CD14-positive monocyte (primary cell): ENCODE results near the gene MDK. TPM values are rescaled to one million over a fixed set of nuclear protein-coding genes. Genes with fewer than 3 reads are reported as not detected.
A peak's percentile ranks its signal among the peaks of the same experiment; 100 is the strongest.

ENCODE experiments used
- DNase-seq, 3 donors: peaks; one replicate each; pipeline ENCODE4 v3.0.0-alpha.2; 2011 to 2022
- H2AFZ ChIP-seq: 2 replicates; pipeline ENCODE4 v1.6.0; 2012; ENCODE audit warnings: mild to moderate bottlenecking, low read depth, low read length, inconsistent platforms; ENCODE audit not compliant: insufficient read depth, poor library complexity, severe bottlenecking
- H3K27ac ChIP-seq, 2 donors: 1 replicate in 1 of 2; 2 replicates in 1 of 2; pipeline ENCODE4 v1.5.1; 2012 to 2013; ENCODE audit warnings: low read length in 2 of 2, control low read depth in 1 of 2, inconsistent platforms in 1 of 2, low read depth in 1 of 2, mild to moderate bottlenecking in 1 of 2
- H3K27me3 ChIP-seq, 2 donors: one replicate each; pipeline versions ENCODE4 v1.6.0 to v1.6.1; 2011 to 2013; ENCODE audit warnings: low read length in 2 of 2; ENCODE audit not compliant: control insufficient read depth in 2 of 2, insufficient read depth in 2 of 2
- H3K36me3 ChIP-seq, 2 donors: replicated peaks in 1 of 2; 1 replicate in 1 of 2; 2 replicates in 1 of 2; pipeline versions ENCODE4 v1.5.1 to v1.6.1; 2012 to 2013; ENCODE audit warnings: low read length in 2 of 2, control low read depth in 1 of 2, inconsistent platforms in 1 of 2, mild to moderate bottlenecking in 1 of 2; ENCODE audit not compliant: insufficient read depth in 2 of 2, control insufficient read depth in 1 of 2
- H3K4me1 ChIP-seq, 2 donors: 1 replicate in 1 of 2; 2 replicates in 1 of 2; pipeline versions ENCODE4 v1.5.1 to v1.6.1; 2012 to 2013; ENCODE audit warnings: low read length in 2 of 2, control low read depth in 1 of 2, inconsistent platforms in 1 of 2, mild to moderate bottlenecking in 1 of 2, moderate library complexity in 1 of 2; ENCODE audit not compliant: insufficient read depth in 2 of 2, control insufficient read depth in 1 of 2
- H3K4me2 ChIP-seq: replicated peaks from 2 replicates; pipeline ENCODE3; 2012; ENCODE audit warnings: low read length, moderate library complexity, mild to moderate bottlenecking; ENCODE audit not compliant: poor library complexity, severe bottlenecking; ENCODE audit errors: extremely low read depth
- H3K4me3 ChIP-seq, 3 experiments: fragments of 200-600 bp in 1 of 3; sonication (generic) in 1 of 3; replicated peaks in 1 of 3; 1 replicate in 2 of 3; 2 replicates in 1 of 3; pipeline ENCODE4 v1.5.1; 2011 to 2013; ENCODE audit warnings: low read length in 3 of 3, mild to moderate bottlenecking in 3 of 3, control low read depth in 2 of 3, low read depth in 2 of 3, inconsistent platforms in 1 of 3, moderate library complexity in 1 of 3
- H3K79me2 ChIP-seq: 2 replicates; pipeline ENCODE4 v1.6.0; 2012; ENCODE audit warnings: mild to moderate bottlenecking, control low read depth, inconsistent platforms, low read length, moderate library complexity; ENCODE audit not compliant: insufficient read depth
- H3K9ac ChIP-seq: 2 replicates; pipeline ENCODE4 v1.6.0; 2017; ENCODE audit warnings: low read length, mild to moderate bottlenecking; ENCODE audit not compliant: insufficient read depth, poor library complexity, severe bottlenecking
- H3K9me3 ChIP-seq, 2 donors: replicated peaks in 1 of 2; 1 replicate in 1 of 2; 2 replicates in 1 of 2; pipeline versions ENCODE4 v1.5.1 to v1.6.1; 2012 to 2013; ENCODE audit warnings: low read length in 2 of 2, control low read depth in 1 of 2; ENCODE audit not compliant: control insufficient read depth in 1 of 2, insufficient read depth in 1 of 2
- H4K20me1 ChIP-seq: 2 replicates; pipeline ENCODE4 v1.6.0; 2012; ENCODE audit warnings: mild to moderate bottlenecking, low read length, control low read depth, moderate library complexity; ENCODE audit not compliant: insufficient read depth
- H3K27ac Mint-ChIP-seq, 7 donors: one replicate each; pipeline ENCODE4 v1.8.0; 2020; ENCODE audit warnings: mild to moderate bottlenecking in 7 of 7, mixed read lengths in 7 of 7, moderate library complexity in 6 of 7, inconsistent platforms in 2 of 7
- H3K27me3 Mint-ChIP-seq, 3 donors: one replicate each; pipeline ENCODE4 v1.8.0; 2021 to 2022; ENCODE audit warnings: low read depth in 3 of 3, mild to moderate bottlenecking in 3 of 3, mixed read lengths in 3 of 3, moderate library complexity in 3 of 3, inconsistent platforms in 1 of 3
- H3K36me3 Mint-ChIP-seq, 2 donors: one replicate each; pipeline ENCODE4 v1.8.0; 2020; ENCODE audit warnings: mixed read lengths in 2 of 2, inconsistent platforms in 1 of 2, mild to moderate bottlenecking in 1 of 2
- H3K4me1 Mint-ChIP-seq: one replicate; pipeline ENCODE4 v1.8.0; 2020; ENCODE audit warnings: mild to moderate bottlenecking, mixed read lengths
- H3K4me3 Mint-ChIP-seq, 2 donors: one replicate each; pipeline ENCODE4 v1.8.0; 2020; ENCODE audit warnings: mild to moderate bottlenecking in 2 of 2, mixed read lengths in 2 of 2, moderate library complexity in 1 of 2
- H3K9me3 Mint-ChIP-seq, 7 donors: one replicate each; pipeline ENCODE4 v1.8.0; 2020 to 2022; ENCODE audit warnings: mixed read lengths in 7 of 7, mild to moderate bottlenecking in 6 of 7, moderate library complexity in 6 of 7, inconsistent platforms in 2 of 7
- CTCF ChIP-seq: fragments of 200-600 bp; IDR thresholded peaks from one replicate; pipeline ENCODE4 v1.8.0; 2022; ENCODE audit warnings: antibody characterized with exemption, mild to moderate bottlenecking
- WGBS: methylation state at CpG from one replicate; pipeline ENCODE4 v1.1.5; 2013; ENCODE audit warnings: missing lambda C conversion rate; ENCODE audit not compliant: insufficient coverage; 5-methylcytosine and 5-hydroxymethylcytosine counted together
- intact Hi-C, 2 donors: fragments of 100-400 bp; cut with micrococcal nuclease; formaldehyde crosslinking; loops; one replicate each; pipeline versions ENCODE4 v1.15.0 to v1.15.1; 2023
- polyA plus RNA-seq, 3 donors: library from polyadenylated mRNA; depleted of rRNA in 1 of 3; unstranded in 2 of 3; stranded (reverse) in 1 of 3; fragments of 300-500 nt in 2 of 3; fragments of >200 nt in 1 of 3; fragmentation: Illumina TruSeq in 2 of 3; gene quantifications; 1 replicate in 2 of 3; 2 replicates in 1 of 3; pipeline ENCODE4 v1.2.3, GENCODE V29; 2012 to 2021

The MDK gene
- polyA plus RNA-seq, 3 donors: 2.8 TPM; not detected in 2

- peaks cover 0 to 1% (median 0%) of the 10 kb centered on the region in 3 donors for H3K27me3 Mint-ChIP-seq
- Histone ChIP-seq H3K79me2 (no peaks in the 10 kb centered on the region), H3K9me3 (no peaks in the 10 kb centered on the region), H3K27me3 (no peaks in the 10 kb centered on the region), H3K27ac (no peak overlapping the region), H3K4me1 (no peaks in the 10 kb centered on the region), H4K20me1 (no peaks in the 10 kb centered on the region), H2AFZ (no peak overlapping the region), H3K9ac (no peak overlapping the region), H3K36me3 (peaks cover 34 to 68% of the 10 kb centered on the region in 2 donors), H3K4me3 (no peak overlapping the region), H3K4me2 (no peak overlapping the region)
- DNase-seq: no peak
- intact Hi-C loops: no loop called here
- no peak overlapping the region for H3K4me3 Mint-ChIP-seq
- peaks cover 47 to 72% of the 10 kb centered on the region in 2 donors for H3K36me3 Mint-ChIP-seq
- no peak for TF ChIP-seq CTCF
- no peaks in the 10 kb centered on the region for H3K4me1 Mint-ChIP-seq
- 100% methylated on average over 5 of the region's 6 CpGs for WGBS
- H3K9me3 Mint-ChIP-seq: no peaks in the 10 kb centered on the region
- peak overlapping the region in 1 of 7 donors; percentile 43 for H3K27ac Mint-ChIP-seq
Measured at GRCh38 chr11:46402957-46403902, 21.8 kb downstream of the MDK start.

GRCh38 chr11:46404476-46405017 is 23.1 kb downstream of the MDK start:
- peaks cover 53 to 76% of the 10 kb centered on the region in 2 donors for H3K36me3 Mint-ChIP-seq
- peaks cover 0 to 1% (median 0%) of the 10 kb centered on the region in 3 donors for H3K27me3 Mint-ChIP-seq
- no peaks in the 10 kb centered on the region for H3K4me1 ChIP-seq
- H3K27me3 ChIP-seq: no peaks in the 10 kb centered on the region
- no peak for TF ChIP-seq CTCF
- no peaks in the 10 kb centered on the region for H4K20me1 ChIP-seq
- intact Hi-C loops: no loop called here
- H3K4me1 Mint-ChIP-seq: no peaks in the 10 kb centered on the region
- H3K4me3 Mint-ChIP-seq: no peak overlapping the region
- no peak for DNase-seq
- no peak overlapping the region for H3K4me2 ChIP-seq
- no peak overlapping the region for H2AFZ ChIP-seq
- no CpG with 5 or more reads among the region's 5 CpGs for WGBS
- no peak overlapping the region for H3K27ac Mint-ChIP-seq
- no peak overlapping the region for H3K4me3 ChIP-seq
- H3K79me2 ChIP-seq: no peaks in the 10 kb centered on the region
- no peaks in the 10 kb centered on the region for H3K9me3 Mint-ChIP-seq
- H3K9ac ChIP-seq: no peak overlapping the region
- no peaks in the 10 kb centered on the region for H3K9me3 ChIP-seq
- H3K36me3 ChIP-seq: peaks cover 44 to 80% of the 10 kb centered on the region in 2 donors
- no peak overlapping the region for H3K27ac ChIP-seq
